ENCODE results near the gene EPS8L3.

The EPS8L3 gene, protein sequence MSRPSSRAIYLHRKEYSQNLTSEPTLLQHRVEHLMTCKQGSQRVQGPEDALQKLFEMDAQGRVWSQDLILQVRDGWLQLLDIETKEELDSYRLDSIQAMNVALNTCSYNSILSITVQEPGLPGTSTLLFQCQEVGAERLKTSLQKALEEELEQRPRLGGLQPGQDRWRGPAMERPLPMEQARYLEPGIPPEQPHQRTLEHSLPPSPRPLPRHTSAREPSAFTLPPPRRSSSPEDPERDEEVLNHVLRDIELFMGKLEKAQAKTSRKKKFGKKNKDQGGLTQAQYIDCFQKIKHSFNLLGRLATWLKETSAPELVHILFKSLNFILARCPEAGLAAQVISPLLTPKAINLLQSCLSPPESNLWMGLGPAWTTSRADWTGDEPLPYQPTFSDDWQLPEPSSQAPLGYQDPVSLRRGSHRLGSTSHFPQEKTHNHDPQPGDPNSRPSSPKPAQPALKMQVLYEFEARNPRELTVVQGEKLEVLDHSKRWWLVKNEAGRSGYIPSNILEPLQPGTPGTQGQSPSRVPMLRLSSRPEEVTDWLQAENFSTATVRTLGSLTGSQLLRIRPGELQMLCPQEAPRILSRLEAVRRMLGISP

DNA sequence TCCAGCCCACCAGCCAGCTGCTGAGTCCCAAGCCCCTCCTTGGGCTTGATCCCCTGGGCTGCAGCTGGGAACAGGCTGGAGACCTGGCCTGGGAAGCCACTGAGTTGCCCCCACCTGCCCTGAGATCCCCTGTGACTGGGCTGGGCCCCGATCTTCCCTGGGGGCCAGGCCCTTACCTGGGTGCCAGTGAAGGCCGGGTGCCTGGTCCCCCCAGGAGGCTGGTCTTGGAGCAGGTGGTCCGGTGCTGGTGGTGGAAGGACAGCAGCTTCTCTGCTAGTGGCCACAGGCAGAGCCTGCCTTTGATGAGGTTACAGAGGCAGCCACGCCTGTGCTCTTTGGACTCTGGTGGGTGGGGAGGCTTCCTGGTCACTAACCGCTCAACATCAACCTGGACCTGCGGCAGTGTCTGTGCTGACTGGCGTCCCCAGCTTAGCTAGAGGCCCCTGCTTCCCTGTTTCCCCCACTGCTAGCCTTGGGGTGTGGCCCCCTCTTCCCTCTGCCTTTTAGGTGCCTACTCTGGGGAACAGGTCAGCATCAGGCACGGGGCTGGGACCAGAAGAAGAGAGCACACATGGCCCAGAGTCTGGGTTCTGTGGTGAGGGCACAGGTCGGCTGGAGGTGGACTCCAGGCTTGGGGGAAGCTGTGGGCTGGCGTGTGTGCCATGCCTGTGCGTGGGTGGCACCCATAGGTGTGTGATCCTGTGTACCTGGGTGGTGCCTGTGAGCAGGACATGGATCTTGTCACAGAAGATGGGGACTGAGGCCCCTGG lies at the start of gene EPS8L3:
Gene EPS8L3 (minus strand): TSS at position 278 of the 770 bp plus-strand sequence. CDS start 2,174 bp downstream, outside the sequence.
- peak in 1 of 2 experiments; percentile 13 for DNase-seq

DNA sequence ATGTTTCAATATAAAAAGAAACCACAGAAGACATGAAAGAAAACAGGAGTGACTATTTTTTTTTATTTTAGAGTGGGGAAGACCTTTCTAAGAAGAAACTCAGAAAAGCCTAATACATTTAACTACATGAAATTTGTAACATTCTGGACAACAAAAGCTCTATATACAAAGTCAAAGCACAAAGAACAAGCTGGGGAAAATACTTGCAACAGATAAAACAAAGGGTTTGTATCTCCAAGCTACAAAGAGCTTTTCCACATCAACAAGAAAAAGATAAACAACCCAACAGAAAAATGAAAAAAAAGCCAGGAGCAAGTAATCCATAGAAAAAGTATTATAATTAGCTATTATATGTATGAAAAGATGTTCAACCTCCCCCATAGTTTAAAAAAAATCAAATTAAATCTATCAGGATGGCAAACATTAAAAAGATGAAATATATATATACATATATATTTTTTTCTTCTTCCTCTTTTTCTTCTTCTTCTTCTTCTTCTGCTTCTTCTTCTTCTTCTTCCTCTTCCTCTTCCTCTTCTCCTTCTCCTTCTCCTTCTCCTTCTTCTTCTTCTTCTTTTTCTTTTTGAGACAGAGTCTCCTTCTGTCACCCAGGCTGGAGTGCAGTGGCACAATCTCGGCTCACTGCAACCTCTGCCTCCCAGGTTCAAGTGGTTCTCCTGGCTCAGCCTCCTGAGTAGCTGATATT lies 49.1 kb upstream of the EPS8L3 start:
- DNase-seq = no peak

- no peak for DNase-seq
Measured at GRCh38 chr1:109808703-109809102, 45.0 kb upstream of the EPS8L3 start.

DNA sequence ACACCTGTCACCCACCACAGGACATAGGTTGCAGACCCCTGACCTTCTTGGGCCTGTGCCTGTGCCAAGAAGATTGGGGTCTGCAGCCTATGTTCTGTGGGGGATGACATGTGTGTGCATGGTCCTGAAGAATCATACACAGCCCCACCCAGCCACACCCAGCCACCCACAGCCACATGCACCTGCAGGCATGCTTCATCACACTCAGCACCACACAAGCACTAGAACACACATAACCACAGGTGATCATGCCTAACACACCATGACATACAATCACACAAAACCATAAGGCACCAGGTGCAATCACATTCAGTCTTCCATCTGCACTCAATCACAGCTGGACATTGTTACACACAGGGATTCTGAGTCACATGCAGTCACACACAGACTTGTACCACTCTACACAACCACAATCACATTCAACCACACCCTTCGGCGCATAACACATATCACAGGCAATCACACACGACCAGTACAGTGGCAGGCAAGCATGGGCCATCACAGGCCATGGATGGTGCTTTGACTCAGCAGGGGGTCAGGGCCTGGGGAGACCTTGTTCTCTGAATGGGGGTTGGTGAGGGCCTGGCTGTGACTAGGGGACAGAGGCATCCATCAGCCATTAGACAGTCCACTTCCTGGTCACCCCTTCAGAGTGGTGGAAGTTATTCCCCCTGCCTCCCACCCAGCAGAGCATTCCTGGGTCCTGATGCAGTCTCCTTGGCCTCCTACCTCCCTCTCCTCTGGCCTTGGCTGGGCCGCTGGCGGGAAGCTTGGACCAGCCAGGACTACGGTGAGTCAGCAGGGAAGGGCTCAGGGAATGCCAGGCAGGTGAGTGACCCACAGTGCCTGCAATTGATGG lies 44.3 kb upstream of the EPS8L3 start:
- no peak for DNase-seq

GRCh38 chr1:109807402-109807801 lies 43.7 kb upstream of the EPS8L3 start:
- DNase-seq = no peak

- DNase-seq = peak in 1 of 2 experiments; percentile 20
Measured at GRCh38 chr1:109806733-109807400, 43.1 kb upstream of the EPS8L3 start.

DNA sequence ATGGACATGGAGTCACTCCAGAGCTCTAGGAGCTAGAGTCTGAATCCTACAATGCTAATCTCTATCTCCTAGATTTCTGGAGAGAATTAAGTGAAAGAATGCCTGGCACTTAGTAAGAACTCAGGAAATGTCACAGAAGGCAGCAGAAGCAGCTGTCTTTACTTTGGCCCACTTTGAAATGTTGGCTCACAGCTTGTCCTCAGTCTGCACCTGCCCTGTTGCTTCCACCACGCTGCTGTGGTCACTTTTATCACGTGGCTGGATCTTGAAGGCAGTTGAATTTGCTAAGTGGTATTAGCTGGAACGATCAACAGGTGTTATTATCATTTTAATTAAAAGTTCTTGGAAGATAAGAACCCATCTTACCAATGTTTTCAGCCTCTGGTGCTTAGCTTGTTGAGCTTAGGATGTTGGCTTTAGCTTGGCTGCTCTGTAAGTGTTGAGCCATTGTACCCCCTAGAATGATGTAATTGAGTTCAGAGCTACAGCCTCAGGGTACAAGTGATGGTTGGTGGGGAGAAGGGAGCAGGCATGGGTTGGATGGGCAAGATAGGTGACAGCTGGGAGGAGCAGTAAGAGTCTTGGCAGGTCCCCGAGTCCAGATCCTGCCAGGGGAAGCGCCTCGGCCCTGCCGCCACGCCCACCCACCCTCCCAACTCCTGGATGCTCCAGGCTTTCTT lies 41.9 kb upstream of the EPS8L3 start:
- DNase-seq = peak in 1 of 2 experiments; percentile 9

- peak in 1 of 2 experiments; percentile 16 for DNase-seq
Measured at GRCh38 chr1:109804660-109805059, 40.9 kb upstream of the EPS8L3 start.

GRCh38 chr1:109803901-109804331 lies 40.2 kb upstream of the EPS8L3 start:
- peak in 1 of 2 experiments; percentile 38 for DNase-seq

DNA sequence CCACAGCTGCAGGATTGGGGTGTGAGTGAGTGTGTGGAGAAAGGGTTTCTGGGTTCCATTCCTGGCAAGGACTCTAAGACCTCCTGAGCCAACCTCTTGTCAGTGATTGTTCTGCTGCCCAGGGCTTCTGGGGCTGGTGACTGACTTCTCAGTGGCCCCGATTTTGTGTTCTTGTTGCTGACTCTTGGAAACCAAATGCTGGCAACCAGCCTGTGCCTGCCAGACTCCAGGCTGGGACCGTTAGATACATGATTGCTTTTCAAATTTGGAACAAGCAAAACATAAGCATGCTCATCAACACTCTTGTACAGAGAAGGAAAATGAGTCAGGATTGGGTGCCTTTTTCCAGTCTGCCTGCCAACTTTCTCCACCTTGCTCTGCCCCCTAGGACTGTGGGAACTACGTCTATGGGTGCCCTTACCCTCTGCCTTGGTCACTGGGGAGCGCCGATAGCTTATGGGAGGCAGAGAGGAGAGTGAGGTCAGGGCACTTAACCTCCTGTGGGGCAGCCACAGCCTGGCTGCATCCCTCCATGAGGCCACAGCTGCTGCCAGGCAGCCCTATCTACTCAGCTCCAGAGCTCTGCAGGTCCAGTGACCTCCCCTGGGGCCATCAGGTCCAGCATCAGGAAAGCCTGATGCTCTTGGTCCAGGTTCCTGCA lies 39.3 kb upstream of the EPS8L3 start:
- DNase-seq = no peak

DNA sequence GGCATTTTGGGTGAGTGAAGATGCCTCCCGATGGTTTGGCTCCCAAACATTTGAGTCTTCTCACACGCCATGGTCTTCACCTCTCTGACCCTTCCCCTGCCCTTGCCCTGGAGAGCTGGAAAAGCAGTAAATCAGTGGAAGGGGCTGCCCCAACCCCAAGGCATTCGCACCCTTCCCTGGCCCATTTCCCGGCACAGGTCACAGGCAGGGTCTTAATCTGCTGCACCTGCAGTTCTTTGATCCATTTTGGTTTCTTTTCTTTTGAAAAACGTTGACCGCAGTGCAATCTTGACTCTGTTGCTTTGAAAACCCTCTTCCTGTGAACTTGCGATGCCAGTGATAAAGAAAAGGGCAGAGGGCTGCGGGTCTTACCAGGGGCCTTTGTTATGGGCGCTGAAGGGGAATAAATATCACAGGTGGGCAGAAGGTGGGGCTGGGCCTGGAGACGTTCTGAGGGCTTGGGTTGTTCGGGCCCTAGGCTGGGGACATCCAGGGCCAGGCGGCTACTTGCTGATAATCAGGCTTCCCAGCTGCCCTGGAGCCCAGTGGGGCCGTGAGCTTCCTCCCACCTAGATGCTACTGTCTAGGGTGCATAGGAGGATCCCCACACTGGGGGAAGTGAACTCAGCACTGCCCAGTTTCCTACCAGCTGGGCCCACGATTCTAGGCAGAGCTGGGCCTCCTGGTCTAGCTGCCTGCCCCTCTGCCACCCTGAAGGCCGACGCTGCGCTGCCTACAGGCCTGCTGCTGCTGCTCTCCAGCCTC lies 38.6 kb upstream of the EPS8L3 start:
- peak; percentile 72 to 77 for DNase-seq

GRCh38 chr1:109801791-109802135 lies 38.0 kb upstream of the EPS8L3 start:
- no peak for DNase-seq

GRCh38 chr1:109800291-109800690 lies 36.6 kb upstream of the EPS8L3 start:
- no peak for DNase-seq

GRCh38 chr1:109799445-109799844 lies 35.7 kb upstream of the EPS8L3 start:
- DNase-seq = no peak

GRCh38 chr1:109797303-109797595 lies 33.5 kb upstream of the EPS8L3 start:
- DNase-seq = peak in 1 of 2 experiments; percentile 16

GRCh38 chr1:109796484-109797302 lies 33.0 kb upstream of the EPS8L3 start:
- DNase-seq = peak in 1 of 2 experiments; percentile 36

DNA sequence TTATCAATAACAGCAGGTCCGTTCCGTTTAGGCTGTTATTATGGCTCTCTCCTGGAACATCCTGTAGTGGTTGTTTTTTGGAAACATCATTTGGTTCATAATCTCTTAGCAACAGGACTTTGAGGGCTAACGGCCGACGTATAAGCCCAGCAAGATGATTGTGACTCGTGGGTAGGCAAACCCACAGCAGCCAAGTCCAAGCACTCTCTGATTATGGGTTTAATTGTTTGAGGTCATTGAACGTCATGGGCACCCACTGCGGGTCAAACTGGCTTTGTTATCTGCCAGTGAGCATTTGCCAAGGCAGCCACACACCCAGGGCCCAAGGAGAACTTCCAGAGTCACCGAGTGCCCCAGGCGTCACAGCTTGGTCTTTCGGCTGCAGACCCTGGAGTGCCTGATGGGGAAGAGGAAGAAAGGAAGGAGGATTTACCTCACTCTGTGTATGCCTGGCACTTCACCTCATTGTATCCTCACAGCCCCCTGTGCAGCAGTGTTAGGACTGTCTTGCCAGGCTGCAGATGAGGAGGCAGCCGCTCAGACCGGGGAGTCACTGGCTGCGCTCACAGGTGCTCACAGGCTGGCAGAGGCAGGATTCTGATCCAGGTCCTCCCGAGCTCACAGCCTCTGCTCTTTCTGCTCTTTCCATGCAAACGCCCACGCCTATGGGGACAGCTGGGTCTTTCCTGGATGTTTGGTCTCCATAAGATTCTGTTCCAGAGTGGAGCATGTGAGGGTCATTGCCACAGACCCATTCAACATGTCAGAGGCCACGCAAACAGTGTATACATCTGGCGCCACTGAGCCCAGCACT lies 30.8 kb upstream of the EPS8L3 start:
- DNase-seq = peak in 1 of 2 experiments; percentile 17

Measured in activated T-cell treated with anti-CD3 and anti-CD28 coated beads, Interleukin-2, amount 50 U/mL, for 48 hours (primary cell).